WERI-Rb-1 (cell line): ENCODE results near the gene RIBC1.

Experiments used
- DNase-seq: peaks from one replicate; pipeline ENCODE4 v3.0.0-alpha.2; 2020
- H3K27ac ChIP-seq: fragments of 250-450 bp; sonication (Bioruptor Pico); 2 replicates; pipeline ENCODE4 v1.5.1; 2020; ENCODE audit warnings: mild to moderate bottlenecking, moderate library complexity
- H3K27me3 ChIP-seq: fragments of 250-450 bp; sonication (Bioruptor Pico); 2 replicates; pipeline ENCODE4 v1.5.1; 2021; ENCODE audit warnings: mild to moderate bottlenecking, low read depth, moderate library complexity; ENCODE audit not compliant: insufficient read depth, severe bottlenecking
- H3K36me3 ChIP-seq: fragments of 250-450 bp; sonication (Bioruptor Pico); 2 replicates; pipeline ENCODE4 v1.5.1; 2020; ENCODE audit warnings: mild to moderate bottlenecking, moderate library complexity
- H3K4me3 ChIP-seq: 2 replicates; pipeline ENCODE4 v1.5.1; 2011; ENCODE audit warnings: low read depth, mild to moderate bottlenecking, control low read depth, low read length
- H3K9me3 ChIP-seq: fragments of 250-450 bp; sonication (Bioruptor Pico); 2 replicates; pipeline ENCODE4 v1.5.1; 2021; ENCODE audit warnings: mild to moderate bottlenecking, moderate library complexity; ENCODE audit not compliant: severe bottlenecking
- CTCF ChIP-seq: IDR thresholded peaks from 2 replicates; pipeline ENCODE4 v1.5.1; 2011; ENCODE audit warnings: low read depth, mild to moderate bottlenecking, control low read depth, inconsistent platforms, low read length

RIBC1 gene

DNA sequence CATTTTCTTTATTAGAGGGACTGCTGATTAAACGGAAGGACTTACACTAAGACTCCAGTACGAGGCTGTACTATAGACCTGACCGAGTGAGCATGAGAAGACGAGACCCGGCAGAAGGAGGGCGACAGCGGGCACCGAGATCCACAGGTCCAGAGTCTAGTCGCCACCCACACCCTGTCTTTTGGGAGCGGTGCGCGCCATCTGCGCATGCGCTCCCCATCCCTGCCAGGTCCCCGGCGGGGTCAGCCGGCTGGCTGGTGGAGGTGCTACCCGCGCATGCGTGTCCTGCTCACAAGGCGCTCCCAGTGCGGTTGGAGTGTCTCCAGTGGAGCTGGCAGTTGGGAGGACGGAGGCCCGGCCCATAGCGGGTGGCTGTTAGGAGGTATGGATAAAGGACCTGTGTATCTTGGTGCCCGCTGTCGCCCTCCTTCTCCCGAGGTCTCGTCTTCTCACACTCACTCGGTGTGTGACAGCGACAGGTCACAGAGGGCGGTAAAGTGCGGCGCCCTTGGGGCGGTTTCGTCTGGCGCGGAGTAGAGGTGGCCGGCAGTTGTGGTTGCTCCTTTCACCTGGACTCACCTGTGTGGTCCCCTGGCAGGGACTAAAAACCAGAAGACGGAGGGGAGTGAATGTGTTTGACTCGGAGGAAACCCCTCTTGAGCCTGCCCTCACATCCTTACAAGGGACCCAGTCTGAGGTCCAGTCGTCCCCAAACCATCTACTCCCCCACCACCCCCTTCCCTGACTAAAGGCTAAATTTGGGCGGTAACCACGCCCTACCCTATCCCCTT is 19.1 kb downstream of the RIBC1 start:
- no peak for DNase-seq
- H3K9me3 ChIP-seq: no peaks in the 10 kb centered on the region
- no peaks in the 10 kb centered on the region for H3K36me3 ChIP-seq
- TF ChIP-seq CTCF: no peak
- H3K4me3 ChIP-seq: no peak overlapping the region
- no peak overlapping the region for H3K27ac ChIP-seq
- peaks cover 49% of the 10 kb centered on the region for H3K27me3 ChIP-seq

- no peak overlapping the region for H3K4me3 ChIP-seq
- H3K36me3 ChIP-seq: no peaks in the 10 kb centered on the region
- no peak for TF ChIP-seq CTCF
- H3K9me3 ChIP-seq: no peaks in the 10 kb centered on the region
- no peak for DNase-seq
- H3K27ac ChIP-seq: no peak overlapping the region
- H3K27me3 ChIP-seq: peaks cover 51% of the 10 kb centered on the region
These were observed 19.6 kb downstream of the RIBC1 start for GRCh38 chrX:53442322-53442631.

DNA sequence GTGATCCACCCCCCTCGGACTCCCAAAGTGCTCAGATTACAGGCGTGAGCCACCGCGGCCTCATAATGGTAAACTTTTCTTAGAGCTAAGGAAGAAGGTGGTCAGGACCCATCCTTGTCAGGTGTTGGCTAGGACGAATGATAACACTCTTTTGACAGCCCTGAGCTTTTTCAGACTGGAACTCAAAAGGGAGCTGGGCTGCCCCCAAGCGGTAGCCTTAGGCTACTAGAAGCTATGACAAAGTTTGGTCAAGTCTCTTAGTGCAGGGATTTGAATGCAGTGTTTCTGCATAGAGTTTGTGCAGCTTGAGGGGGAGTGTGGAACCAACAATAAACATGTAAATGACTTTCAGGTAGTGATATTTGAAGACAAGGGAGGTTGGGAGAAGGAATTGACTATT is 23.3 kb downstream of the RIBC1 start:
- Histone ChIP-seq H3K9me3 (no peaks in the 10 kb centered on the region), H3K36me3 (no peaks in the 10 kb centered on the region), H3K27me3 (peaks cover 33% of the 10 kb centered on the region), H3K27ac (no peak overlapping the region), H3K4me3 (no peak overlapping the region)
- TF ChIP-seq CTCF: peak; percentile 80
- peak; percentile 55 for DNase-seq

- no peak overlapping the region for H3K27ac ChIP-seq
- H3K4me3 ChIP-seq: no peak overlapping the region
- H3K9me3 ChIP-seq: no peaks in the 10 kb centered on the region
- no peak for TF ChIP-seq CTCF
- no peaks in the 10 kb centered on the region for H3K36me3 ChIP-seq
- peaks cover 24% of the 10 kb centered on the region for H3K27me3 ChIP-seq
- no peak for DNase-seq
These were observed 24.8 kb downstream of the RIBC1 start for GRCh38 chrX:53447441-53447840.

DNA sequence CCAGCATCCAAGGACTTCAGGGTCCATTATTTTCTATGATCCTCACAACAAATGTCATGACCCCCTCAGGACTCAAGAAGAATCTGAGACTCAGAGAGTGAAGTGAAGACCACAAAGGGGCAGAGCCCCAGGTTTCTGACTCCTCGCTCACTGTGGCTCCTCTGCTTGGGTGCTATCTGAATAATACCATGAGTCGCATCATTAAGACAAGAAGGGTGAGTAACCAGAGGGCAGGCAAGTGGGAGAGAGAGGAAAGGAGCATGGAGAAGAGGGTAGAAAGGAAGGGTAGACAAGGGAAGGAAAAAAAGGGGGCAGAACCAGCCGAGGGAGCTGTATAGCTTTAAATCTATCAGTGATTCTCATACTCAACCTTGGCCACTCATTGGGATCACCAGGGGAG is 27.0 kb downstream of the RIBC1 start:
- TF ChIP-seq CTCF: no peak
- Histone ChIP-seq H3K4me3 (no peak overlapping the region), H3K36me3 (no peaks in the 10 kb centered on the region), H3K9me3 (no peaks in the 10 kb centered on the region), H3K27ac (no peak overlapping the region), H3K27me3 (peaks cover 24% of the 10 kb centered on the region)
- DNase-seq: no peak

DNA sequence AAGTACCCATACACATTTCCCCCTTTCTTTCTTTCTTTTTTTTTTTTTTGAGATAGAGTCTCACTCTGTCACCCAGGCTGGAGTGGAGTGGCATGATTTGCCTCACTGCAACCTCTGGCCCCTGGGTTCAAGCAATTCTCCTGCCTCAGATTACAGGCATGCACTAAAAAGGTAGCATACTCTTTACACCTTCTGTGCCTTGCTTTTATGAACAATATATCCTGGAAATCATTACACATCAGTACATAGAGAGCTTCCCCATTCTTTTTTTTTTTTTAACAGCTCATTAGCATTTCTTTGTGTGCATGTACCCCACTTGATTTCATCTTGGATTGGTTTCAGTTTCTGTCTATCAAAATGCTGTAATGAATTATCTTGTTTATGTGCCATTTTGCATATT is 30.1 kb downstream of the RIBC1 start:
- no peak for DNase-seq
- H3K9me3 ChIP-seq: no peaks in the 10 kb centered on the region
- no peaks in the 10 kb centered on the region for H3K36me3 ChIP-seq

More for the DNA sequence above, 30.1 kb downstream of the RIBC1 start:
- no peak for TF ChIP-seq CTCF
- Histone ChIP-seq H3K4me3 (no peak overlapping the region), H3K27ac (no peak overlapping the region), H3K27me3 (peaks cover 44% of the 10 kb centered on the region)
